Measurements from ENCODE around the gene MATCAP1.

- TF ChIP-seq SMC3 (IDR thresholded peaks at IDR 0.05) (no peak), BCL3 (IDR thresholded peaks at IDR 0.05) (no peak), TP53 (CRISPR knock-in tag; IDR thresholded peaks at IDR 0.05) (no peak), POLR2A (IDR thresholded peaks at IDR 0.05; ENCODE audit: low read length) (no peak), CTCF (IDR thresholded peaks at IDR 0.05) (no peak), BHLHE40 (IDR thresholded peaks at IDR 0.05; ENCODE audit: low read depth, low read length) (no peak), REST (IDR thresholded peaks at IDR 0.05) (no peak)
These were observed 22.1 kb downstream of the MATCAP1 start for GRCh38 chr16:67161595-67162058.
